ENCODE measurements around the gene MS4A6E.
"Not testable (repeated sequence)": the region's sequence is repeated elsewhere in the genome, so short reads cannot be mapped to it uniquely, and the experiment has no call there.

Gene MS4A6E, protein sequence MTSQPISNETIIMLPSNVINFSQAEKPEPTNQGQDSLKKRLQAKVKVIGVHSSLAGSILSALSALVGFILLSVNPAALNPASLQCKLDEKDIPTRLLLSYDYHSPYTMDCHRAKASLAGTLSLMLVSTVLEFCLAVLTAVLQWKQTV

GRCh38 chr11:60326955-60327354 is at the start of gene MS4A6E:
Gene MS4A6E (plus strand): TSS chr11:60327255. CDS start chr11:60334896, 7,641 bp downstream.
- no peak for DNase-seq

DNA sequence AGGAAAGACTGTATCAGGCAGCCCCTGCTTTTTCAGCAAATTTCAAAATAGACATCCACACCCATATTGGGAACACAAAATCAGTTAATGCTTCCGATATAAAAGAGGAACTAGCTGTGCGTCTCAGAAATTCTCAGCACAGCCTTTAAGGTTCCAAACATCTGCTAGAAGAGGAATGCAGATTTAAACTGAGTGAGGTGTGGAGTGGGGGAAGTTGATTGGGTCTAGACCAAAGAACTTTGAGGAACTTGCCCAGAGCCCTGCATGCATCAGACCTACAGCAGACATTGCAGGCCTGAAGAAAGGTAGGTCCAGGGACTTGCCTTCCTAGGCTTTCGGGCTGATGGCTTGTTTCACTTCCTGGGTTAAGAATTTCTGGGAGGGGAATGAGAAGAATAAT is 46.6 kb upstream of the MS4A6E start, which contains the start of gene MS4A4A:
MS4A4A (plus strand) TSS at position 255 of the 400 bp plus-strand sequence; CDS start at position 265, 10 bp downstream.
- DNase-seq = no peak

DNA sequence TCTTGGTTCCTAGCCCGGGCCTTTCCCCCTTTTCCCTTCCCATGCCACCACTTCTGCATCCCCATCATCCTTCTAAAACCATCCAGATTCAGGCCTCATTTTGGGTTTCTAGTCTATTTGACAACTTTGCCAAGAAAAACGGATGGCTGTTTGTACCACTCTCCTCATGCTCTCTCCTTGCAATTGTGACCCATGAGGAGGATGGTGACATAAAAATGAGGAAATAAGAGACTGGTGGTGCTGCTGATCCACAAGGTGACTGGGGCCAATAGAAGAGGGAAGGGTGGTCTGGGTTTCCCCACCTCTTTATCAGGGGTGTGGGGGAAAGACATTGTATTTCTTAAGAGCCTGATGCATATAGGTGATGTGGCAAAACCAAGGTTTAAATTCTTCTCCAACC is 45.6 kb upstream of the MS4A6E start:
- no peak for DNase-seq

GRCh38 chr11:60282286-60282685 is 44.8 kb upstream of the MS4A6E start:
- no peak for DNase-seq

DNA sequence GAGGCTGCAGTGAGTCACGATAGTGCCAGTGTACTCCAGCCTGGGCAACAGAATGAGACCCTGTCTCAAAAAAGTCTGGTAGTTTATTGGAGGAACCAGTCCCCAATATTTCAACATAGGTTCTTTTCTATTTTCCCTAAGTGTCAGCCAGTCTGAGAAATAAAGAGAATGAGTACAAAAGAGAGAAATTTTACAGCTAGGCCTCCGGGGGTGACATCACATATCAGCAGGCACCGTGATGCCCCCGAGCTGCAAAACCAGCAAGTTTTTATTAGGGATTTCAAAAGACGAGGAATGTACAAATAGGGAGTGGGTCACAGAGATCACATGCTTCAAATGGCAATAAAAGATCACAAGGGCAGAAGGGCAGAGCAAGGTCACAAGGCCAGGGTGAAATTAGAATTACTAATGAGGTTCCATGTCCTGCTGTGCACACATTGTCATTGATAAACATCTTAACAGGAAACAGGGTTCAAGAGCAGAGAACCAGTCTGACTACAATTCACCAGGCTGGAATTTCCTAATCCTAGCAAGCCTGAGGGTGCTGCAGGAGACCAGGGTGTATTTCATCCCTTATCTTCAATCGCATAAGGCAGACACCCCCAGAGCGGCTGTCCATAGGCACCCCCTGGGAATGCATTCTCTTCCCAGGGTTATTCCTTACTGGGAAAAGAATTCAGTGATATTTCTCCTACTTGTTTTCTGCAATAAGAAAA is 41.5 kb upstream of the MS4A6E start:
- not testable (repeated sequence) for DNase-seq

DNA sequence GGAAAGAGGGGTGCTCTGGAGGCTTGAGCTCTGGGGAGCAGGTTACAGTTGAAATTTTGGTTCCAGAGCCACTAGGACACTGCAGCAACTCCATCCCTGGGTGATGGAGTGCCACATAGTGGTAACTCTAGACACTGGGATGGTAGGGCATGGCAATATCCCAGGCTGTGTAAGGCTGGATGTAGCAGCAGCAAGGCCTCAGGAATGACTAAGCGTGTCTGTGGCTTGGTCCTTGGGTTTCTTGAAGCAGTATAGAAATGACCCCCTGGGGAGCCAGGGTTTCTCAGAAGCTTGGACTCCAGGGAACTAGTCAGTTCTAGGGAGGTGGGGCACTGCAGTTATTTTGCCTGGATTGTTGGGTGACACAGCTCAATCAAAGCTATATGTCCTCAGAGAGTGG is 38.5 kb upstream of the MS4A6E start:
- DNase-seq = no peak

DNA sequence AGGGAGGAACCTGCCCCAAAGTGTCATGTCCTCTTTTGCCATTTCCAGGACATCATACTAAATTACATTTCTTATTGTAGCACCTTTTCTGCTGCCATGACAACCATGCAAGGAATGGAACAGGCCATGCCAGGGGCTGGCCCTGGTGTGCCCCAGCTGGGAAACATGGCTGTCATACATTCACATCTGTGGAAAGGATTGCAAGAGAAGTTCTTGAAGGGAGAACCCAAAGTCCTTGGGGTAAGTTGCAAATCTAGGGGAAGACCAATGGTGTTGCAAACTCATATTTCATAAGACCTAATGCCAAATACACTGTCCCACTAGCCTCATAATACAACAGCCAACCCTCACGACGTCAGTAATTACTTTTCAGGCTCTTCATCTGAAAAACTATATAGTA is 34.9 kb upstream of the MS4A6E start:
- no peak for DNase-seq

- DNase-seq = no peak
Measured at GRCh38 chr11:60301178-60301577, 25.9 kb upstream of the MS4A6E start.

DNA sequence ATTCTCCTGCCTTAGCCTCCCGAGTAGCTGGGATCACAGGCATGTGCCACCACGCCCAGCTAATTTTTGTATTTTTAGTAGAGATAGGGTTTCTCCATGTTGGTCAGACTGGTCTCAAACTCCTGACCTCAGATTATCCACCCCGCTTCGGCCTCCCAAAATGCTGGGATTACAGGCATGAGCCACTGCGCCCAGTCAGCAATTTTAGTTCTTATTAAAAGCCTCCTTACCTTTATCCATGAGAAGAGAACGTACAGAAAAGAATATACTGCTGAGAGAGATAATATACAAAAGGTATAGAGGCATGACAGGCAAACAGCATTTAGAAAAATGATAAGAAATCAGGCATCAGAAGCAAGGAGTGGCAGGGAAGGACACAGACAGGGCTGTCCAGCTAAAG is 25.2 kb upstream of the MS4A6E start:
- not testable (repeated sequence) for DNase-seq

DNA sequence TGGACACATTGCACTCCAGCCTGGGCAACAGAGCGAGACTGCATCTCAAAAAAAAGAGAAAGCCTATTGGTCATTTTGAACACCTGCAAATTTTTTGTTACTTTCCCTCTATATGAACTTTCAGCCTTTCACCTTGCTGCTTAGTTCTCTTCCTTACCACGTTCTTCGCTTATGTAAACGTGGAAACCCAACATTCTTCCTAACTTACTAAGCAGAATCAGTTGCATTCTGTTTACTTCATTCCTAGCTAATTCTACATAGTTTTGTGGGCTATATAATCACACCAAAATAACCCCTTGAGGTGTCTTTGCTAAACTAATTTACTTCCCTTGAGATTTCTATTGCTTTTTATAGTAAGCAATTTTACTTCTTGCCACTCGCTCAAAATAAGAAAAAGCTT is 23.4 kb upstream of the MS4A6E start:
- DNase-seq = no peak

- no peak for DNase-seq
Measured at GRCh38 chr11:60305906-60306619, 21.0 kb upstream of the MS4A6E start.

DNA sequence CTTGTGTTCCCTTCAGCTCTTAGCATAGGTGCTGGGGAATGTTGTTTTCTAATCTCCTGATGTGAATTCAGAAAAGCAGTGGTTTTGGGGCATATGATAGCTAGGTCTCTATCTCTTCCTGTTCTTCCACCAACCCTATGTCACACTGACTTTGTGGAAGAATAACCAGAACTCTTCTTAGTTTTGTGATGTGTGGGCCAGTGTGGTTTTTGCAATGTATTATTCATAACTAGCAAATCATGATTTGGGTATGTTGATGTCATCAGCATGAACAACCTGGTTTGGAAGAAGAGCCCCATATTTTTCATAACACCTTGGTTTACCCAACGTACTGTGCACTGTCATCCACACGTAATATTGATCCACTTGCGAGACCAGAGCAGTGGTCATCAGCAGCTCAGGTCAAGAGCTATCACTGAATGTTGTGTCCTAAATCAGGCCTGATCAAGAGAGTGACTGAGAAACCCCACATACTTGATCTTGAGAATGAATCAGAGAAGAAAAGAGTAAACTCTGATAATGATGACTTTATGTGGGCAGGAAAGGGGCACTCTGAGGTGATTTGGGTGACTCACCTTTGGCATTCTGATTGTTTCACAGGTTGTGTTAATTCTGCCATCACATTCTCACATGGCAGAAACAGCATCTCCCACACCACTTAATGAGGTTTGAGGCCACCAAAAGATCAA is 19.4 kb upstream of the MS4A6E start:
- no peak for DNase-seq

DNA sequence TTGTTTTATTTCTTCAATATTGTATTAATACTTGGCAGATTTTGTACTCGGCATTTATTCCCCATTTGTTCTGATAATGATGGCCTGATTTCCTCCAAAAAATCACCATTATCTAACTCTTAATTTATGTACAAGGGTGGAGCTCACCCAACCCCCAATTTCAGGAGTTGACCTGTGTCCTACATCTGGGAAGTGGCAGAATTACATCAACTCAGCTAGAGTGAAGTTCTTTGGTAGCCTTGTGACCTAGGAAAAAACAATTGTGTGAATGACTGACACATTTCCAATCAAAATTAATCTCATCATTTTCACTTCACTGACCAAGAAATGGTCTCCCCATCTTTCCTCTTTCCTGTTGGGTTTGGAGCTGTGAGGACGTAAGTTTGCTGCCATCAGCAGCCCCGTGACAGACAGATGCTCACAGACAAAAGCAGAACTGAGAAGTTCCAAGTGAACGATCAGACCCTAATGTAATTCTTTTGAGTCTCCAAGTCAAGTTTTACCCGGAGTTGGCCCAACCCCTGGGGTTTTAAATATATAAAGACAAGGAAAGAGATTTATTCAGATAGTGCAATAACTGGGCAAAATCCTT is 16.6 kb upstream of the MS4A6E start:
- no peak for DNase-seq

GRCh38 chr11:60314635-60315321 is 12.3 kb upstream of the MS4A6E start:
- DNase-seq = no peak

DNA sequence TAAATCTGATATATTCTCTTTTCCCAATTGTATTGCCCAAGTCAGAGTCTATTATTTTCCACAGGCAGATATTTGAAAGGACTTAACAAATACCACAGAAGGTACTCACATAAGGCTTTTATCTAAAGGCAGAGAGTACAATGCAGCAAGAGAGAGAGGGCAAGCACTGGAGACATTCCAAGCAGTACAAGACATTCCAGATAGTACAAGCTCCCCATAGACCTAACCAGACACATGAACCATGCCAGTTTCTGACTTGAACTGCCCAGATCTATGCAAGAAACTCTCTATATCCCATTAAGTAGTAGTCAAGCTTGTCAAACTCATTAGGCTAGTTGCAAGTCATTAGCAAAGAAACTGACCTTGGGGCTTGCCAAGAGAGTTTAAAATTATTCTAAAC is 11.2 kb upstream of the MS4A6E start:
- no peak for DNase-seq

DNA sequence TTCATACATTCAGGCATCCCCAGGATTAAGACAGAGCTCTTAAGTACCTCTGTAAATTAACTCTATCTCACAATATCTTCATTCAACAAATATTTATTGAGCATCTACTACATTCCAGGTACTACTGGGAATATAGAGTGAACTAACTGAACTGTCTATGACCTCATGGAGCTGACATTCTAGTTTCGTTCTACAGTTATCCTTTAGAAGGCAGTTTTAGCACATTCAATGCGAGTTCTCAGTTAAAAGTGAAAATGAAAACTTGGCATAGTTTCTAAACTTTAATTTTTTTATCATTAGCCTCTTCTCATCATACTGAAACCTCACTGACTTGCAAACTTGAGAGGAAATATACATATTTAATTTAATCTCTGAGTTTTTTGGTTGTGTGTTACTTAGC is 10.7 kb upstream of the MS4A6E start:
- DNase-seq = no peak

- no peak for DNase-seq
Measured at GRCh38 chr11:60318726-60319125, 8.3 kb upstream of the MS4A6E start.

GRCh38 chr11:60321051-60321450 is 6.0 kb upstream of the MS4A6E start:
- DNase-seq = no peak

DNA sequence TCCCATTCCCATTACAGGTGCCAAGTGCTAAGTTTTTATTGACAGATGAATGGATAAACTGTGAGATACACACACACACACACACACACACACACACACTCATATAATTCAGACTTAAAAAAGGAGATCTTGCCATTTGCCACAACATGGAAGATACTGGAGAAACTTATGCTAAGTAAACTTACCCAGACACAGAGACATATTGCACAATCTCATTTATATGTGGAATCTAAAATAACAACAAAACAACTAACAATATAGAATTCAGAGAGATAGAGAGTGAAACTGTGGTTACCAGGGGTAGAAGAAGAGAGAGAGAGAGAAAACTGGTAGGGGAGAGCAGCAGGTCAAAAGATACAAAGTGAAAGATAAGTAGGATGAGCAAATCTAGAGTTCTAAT is 1.4 kb downstream of the MS4A6E start:
- DNase-seq = no peak

DNA sequence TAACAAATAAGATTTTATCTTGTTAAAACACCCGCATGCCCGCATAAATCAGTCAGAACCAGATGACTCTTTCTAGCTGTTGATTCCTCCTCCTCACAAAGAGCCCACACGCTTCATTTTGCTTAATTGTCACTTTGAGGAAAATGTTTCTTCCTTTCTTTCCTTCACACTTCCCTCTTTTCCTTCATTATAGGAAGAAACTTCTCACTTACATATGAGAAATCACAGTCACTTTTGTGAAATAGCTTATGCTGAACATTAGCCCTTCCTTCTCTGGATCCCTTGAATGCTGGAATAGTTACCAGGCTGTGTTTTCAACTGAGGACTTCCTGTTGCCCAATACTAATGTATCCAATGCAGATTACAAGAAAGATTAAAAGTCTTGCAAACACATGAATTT is 5.8 kb downstream of the MS4A6E start:
- DNase-seq = no peak

DNA sequence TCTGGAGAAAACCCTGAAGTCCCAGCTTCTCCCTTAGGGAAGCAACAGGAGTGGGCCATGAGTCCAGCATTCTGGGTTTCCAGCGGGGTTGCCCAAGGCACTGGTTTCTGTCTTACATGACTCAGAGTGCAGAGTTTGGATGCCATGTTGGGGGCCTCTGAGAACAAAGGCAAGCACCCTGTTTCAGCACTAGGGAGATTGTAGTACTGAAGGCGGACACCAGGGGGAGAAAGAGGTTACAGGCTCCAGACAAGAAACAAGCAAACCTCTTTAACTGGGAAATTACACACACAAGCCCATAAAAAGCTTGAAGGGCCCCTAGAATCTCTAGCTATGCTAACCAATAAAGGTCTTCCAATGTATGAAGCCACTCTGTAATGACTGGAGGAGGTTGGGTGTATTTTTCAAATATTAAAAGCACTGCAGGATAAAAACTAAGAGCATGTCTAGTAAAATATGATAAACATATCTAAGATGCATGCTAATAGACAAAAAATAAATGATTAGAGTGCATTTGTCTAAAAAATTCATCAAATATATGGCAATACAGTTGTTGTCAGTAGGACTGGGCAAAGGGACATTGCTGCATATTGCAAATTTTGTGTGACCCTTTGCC is 7.1 kb downstream of the MS4A6E start:
- peak; percentile 51 for DNase-seq

DNA sequence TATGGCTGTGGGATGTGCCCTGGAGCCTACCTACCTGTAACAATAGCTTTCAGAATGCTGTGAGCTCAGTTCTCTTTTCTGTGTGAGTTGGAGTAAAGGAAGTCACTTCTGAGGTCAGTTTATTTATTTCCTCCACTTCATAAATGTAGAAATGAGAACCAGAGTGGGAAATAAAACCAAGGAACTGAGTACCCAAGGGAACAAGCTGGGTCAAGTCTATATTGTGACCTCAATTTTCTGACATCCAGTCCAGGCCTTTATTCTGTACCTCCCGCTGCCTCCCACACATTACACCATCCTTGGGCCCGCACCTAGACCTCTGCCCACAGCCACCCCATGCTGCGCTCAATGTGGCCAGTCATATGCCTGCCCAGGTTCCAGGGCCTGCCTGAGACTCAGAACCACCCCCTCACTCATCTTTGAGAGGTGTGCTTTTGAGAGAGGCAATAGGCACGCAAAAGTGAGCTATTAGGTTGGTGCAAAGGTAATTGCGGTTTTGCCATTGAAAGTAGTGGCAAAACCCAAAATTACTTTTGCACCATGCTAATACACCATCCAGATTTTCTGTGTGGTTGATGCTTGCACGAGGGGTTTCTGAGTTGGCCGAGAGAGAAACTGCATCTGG is 9.8 kb downstream of the MS4A6E start:
- no peak for DNase-seq
